ENCODE measurements around the gene LTB.

Gene LTB

DNA sequence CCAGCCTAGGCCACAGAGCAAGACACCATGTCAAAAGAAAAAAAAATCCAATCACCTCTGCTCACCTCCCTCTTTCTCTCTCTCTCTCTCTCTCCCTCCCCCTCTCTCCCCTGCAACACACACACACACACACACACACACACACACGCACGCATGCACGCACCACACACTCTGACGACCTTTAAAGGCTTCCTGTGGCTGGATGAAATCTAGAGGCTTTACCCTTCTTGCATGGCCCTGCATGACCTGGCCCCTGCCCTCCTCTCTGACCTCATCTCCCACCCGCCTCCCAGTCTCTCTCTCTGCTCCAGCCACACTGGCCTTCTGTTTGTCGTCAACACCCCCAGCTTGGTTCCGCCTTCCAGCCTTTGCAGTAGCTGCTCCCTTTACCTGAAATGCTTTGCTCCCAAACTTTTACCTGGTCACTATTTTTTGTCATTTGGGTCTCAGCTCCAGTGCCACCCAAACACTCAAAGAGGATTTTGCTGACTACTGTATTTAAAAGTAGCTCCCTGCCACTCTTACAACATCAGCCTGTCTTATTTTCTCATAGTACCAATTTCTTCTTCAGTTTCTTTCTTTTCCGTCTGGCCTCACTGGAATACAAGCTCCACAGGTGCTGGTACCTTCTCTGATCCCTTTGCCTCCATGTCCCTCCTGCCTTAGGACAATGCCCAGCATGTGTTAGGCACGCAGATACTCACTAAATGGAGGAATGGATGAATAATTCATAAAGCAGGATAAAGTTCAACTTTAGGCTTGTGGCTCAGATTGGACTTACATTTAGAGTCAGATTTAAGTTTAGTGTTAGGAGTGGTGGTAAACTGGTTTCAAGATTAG, 14.5 kb downstream of the LTB start:
- POLR2A ChIA-PET (ENCODE audit: low non-redundant PET), result no interaction called here
- TF ChIP-seq, protein P1, sequence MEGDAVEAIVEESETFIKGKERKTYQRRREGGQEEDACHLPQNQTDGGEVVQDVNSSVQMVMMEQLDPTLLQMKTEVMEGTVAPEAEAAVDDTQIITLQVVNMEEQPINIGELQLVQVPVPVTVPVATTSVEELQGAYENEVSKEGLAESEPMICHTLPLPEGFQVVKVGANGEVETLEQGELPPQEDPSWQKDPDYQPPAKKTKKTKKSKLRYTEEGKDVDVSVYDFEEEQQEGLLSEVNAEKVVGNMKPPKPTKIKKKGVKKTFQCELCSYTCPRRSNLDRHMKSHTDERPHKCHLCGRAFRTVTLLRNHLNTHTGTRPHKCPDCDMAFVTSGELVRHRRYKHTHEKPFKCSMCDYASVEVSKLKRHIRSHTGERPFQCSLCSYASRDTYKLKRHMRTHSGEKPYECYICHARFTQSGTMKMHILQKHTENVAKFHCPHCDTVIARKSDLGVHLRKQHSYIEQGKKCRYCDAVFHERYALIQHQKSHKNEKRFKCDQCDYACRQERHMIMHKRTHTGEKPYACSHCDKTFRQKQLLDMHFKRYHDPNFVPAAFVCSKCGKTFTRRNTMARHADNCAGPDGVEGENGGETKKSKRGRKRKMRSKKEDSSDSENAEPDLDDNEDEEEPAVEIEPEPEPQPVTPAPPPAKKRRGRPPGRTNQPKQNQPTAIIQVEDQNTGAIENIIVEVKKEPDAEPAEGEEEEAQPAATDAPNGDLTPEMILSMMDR (conservative IDR thresholded peaks at IDR 0.05; ENCODE audit: low read depth), result no peak
- no peak for DNase-seq (ENCODE audit: low spot score)
- no peak overlapping the region for H3K27ac ChIP-seq
- CTCF ChIA-PET, result interaction anchor here (0.6 to 1.7 kb wide), 3 partner anchors 13 to 431 kb away, joined by 3 to 5 read pairs (median 3); no protein-coding TSS in a partner anchor

DNA sequence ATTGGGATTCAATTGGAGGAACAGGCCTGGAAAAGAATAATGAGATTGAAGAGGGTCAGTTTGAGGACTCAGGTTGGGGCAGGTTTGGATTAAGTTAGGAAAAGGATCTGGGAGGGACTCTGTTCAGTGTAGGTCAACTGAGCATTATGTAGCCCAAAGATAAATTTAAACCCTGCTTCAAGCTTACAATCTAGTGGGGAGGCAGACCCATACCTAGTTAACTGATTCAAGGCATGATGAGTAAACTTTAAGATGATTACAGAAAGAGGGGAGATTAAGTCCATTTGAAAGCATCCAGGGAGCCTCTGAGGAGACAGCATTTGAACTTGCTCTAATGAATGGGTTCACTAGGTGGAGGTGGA, 21.5 kb downstream of the LTB start:
- H3K27ac ChIP-seq, result peak overlapping the region; percentile 57
- CTCF ChIA-PET, result interaction anchor here (0.6 kb wide), 1 partner anchor 66 kb away, joined by 5 read pairs; no protein-coding TSS in a partner anchor

DNA sequence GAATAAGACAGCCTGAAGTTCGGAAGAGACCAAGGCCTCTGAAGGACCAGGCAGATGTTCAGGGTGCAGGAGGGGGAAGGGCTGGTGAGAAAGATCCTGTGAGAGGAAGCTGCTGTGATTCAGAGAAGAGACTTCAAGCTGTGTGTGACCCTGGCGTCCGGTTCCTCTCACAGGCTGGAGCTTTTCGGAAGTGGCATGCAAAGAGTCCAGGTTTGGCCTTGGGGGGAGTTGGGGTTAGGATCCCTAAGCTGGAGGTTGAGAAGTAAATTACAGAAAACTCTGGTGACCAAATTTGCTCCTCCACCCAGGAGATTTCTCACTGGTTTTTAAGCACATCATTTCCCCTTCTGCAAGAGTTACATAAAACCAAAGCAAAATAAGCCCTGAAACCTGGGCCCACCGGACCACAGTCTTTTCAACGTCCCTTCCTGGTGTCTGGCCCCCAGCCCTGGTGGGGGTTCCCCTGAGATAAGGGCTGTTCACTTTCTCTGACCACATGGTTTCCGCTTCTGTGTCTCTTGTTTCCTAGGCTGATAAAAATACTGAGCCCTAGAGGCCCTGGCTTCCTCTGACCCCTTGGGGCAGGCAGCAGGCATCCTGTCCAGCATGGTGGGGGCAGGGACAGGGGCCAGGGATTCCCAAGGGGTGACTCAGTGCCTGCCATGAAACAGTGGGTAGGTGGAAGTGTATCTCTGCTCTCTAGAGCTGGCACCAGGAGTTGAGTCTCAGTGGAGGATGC, 22.1 kb downstream of the LTB start:
- TF ChIP-seq, protein P1 (conservative IDR thresholded peaks at IDR 0.05; ENCODE audit: low read depth), result no peak
- H3K27ac ChIP-seq, result peak overlapping the region; percentile 57
- peak; percentile 65 for DNase-seq (ENCODE audit: low spot score)
- CTCF ChIA-PET, result interaction anchor here (0.6 kb wide), 1 partner anchor 66 kb away, joined by 5 read pairs; no protein-coding TSS in a partner anchor
- POLR2A ChIA-PET (ENCODE audit: low non-redundant PET), result no interaction called here

More for the DNA sequence above, 21.5 kb downstream of the LTB start:
- TF ChIP-seq, protein P1 (conservative IDR thresholded peaks at IDR 0.05; ENCODE audit: low read depth), result no peak
- DNase-seq (ENCODE audit: low spot score), result no peak
- POLR2A ChIA-PET (ENCODE audit: low non-redundant PET), result no interaction called here

DNA sequence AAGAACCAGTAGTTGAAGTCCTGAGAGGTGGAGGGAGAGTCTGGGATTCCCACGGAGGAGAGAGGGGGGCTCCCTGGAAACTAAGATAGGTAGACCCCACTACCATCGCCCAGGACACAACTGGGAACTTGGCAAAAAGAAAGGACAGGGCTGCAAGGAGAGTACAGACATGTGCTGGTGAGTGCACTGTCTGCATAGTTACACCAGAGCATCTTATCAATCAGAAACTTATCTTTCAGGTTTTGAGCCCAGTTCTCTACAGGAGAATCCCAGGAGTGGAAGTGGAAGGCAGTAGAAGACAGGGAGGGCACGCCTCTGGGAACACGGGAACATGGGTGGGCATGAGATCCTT, 22.6 kb downstream of the LTB start:
- TF ChIP-seq, protein P1 (conservative IDR thresholded peaks at IDR 0.05; ENCODE audit: low read depth), result no peak
- H3K27ac ChIP-seq, result peak overlapping the region; percentile 57
- ChIA-PET CTCF (no interaction called here), POLR2A (ENCODE audit: low non-redundant PET) (no interaction called here)
- no peak for DNase-seq (ENCODE audit: low spot score)

DNA sequence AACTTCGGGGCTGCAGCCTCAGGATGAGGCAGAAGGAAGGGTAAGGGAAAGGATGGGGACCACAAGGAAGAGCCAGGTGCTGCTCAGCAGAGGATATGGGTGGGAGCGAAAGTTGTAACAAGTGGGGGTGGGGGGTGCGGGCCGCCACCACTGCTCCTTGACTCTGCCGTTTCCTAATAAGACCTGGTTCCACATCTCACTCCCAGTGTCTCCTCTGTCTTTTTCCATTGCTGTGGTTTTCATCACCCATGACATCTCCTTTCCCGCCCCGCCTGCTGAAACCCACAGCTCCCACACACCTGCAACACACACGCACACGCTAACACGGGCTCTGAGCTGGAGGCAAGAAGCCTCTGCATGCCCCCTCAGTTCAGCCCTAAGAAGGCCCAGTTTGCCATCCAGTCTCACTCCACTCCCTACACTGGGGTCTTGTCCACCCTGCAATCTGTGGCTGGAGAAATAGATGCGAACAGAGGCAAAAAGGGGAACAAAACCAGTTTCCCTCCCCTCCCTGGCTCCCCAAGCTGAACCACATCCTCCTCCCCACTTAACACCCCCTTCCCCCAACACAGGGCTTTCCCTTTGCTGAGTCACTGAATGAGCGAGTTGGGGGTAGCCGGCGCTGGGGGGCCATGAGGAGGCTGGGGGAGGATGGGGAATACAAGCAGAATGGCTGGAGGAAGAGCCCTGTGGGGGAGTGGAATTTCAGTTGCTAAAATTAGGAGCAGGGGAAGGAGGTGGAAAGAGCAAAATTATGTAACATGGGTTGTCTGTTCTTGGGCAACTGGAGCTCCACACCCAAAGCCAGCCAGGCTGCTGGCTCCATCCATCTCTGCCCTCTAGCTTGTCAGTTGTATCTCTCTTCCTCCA, 23.4 kb downstream of the LTB start:
- CTCF ChIA-PET, result interaction anchor here (0.6 kb wide), 1 partner anchor 38 kb away, joined by 3 read pairs; no protein-coding TSS in a partner anchor
- peak overlapping the region; percentile 57 for H3K27ac ChIP-seq
- TF ChIP-seq, protein P1 (conservative IDR thresholded peaks at IDR 0.05; ENCODE audit: low read depth), result no peak
- POLR2A ChIA-PET (ENCODE audit: low non-redundant PET), result no interaction called here
- DNase-seq (ENCODE audit: low spot score), result no peak

DNA sequence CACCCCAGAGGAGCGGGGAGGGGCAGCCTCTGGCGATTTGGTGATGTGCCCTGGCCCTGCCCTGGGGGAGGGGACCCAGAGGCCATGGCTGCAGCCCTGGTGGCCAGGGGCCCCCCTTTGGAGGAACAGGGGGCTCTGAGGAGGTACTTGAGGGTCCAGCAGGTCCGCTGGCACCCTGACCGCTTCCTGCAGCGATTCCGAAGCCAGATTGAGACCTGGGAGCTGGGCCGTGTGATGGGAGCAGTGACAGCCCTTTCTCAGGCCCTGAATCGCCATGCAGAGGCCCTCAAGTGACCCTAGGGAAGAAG, 24.0 kb downstream of the LTB start:
- TF ChIP-seq, protein P1 (conservative IDR thresholded peaks at IDR 0.05; ENCODE audit: low read depth), result no peak
- no peak for DNase-seq (ENCODE audit: low spot score)
- peak overlapping the region; percentile 57; the same call in 1 of the 2 replicates for H3K27ac ChIP-seq
- POLR2A ChIA-PET (ENCODE audit: low non-redundant PET), result no interaction called here
- CTCF ChIA-PET, result interaction anchor here (1.3 kb wide), 1 partner anchor 23 kb away, joined by 3 read pairs; no protein-coding TSS in a partner anchor

Data from RWPE1 (cell line).